ENCODE data around the gene MRNIP.

MRNIP gene

DNA sequence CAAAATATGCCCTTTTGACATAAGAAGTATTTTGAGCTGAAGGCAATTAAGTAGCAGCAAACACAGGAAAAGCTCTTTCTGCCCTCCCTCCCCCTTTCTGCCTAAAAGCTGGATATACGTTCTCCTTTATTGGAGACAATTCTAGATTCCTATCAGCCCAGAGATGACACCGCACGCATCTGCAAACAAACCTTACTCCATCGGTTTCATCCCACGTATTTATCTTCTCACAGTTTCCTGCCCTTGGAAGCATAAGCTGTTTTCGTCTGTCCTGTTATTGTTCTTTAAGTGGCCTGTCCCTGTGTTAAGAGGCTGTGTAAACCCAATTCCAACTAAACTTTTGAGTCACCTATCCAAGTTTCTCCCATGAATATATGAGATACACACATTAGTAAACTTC, 37.2 kb upstream of the MRNIP start:
- TF ChIP-seq, protein P1, sequence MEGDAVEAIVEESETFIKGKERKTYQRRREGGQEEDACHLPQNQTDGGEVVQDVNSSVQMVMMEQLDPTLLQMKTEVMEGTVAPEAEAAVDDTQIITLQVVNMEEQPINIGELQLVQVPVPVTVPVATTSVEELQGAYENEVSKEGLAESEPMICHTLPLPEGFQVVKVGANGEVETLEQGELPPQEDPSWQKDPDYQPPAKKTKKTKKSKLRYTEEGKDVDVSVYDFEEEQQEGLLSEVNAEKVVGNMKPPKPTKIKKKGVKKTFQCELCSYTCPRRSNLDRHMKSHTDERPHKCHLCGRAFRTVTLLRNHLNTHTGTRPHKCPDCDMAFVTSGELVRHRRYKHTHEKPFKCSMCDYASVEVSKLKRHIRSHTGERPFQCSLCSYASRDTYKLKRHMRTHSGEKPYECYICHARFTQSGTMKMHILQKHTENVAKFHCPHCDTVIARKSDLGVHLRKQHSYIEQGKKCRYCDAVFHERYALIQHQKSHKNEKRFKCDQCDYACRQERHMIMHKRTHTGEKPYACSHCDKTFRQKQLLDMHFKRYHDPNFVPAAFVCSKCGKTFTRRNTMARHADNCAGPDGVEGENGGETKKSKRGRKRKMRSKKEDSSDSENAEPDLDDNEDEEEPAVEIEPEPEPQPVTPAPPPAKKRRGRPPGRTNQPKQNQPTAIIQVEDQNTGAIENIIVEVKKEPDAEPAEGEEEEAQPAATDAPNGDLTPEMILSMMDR (IDR thresholded peaks at IDR 0.05; ENCODE audit: low read length, missing control alignments), result no peak
- no peak overlapping the region for H3K4me3 ChIP-seq (replicated peaks; ENCODE audit: low read depth, low read length)
- DNase-seq (ENCODE audit: low read depth), result no peak

DNA sequence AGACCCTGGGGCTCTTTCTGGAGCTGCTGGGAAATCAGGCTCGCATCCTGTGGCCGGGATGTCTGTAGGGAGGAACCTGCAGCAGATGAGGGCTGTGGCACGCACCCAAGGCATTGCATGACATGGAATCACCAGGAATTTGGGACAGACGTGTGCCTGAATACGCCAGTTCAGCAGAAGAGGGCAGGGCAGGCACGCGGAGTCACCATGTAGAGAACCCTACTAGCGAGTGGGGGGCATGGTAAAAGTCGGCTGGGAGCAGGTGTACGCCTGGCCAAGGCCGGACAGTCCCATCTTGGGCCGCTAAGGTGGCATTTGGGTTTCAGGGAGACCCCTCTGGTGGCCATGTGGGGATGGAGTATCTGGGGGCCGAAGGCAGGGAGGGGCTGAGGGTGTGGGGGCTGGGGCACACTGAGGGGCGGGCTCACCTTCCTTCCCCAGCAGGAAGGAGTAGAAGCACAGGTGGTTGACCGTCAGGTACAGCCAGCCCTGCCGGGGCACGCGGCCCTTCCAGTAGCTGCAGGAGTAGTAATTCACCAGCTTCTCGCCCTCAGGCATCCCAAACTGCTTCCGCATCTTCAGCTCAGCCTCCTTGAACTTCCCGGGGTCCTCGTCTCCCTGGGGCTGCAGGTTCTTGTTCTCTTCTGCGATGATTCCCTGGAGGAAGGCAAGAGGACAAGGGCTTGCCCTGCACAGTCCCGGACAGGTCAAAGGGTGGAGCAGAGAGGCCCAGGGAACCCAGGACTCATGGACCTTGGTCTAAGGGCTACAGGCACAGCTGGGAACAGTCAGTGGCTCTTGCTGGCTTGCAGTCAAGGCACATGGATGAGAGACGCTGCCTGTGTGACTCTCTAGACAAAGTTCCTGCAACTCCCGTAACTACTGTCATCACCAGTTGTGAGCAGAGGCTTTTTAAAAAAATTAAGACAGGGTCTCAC, 35.6 kb upstream of the MRNIP start:
- H3K4me3 ChIP-seq (replicated peaks; ENCODE audit: low read depth, low read length), result no peak overlapping the region
- TF ChIP-seq, protein P1 (IDR thresholded peaks at IDR 0.05; ENCODE audit: low read length, missing control alignments), result no peak
- DNase-seq (ENCODE audit: low read depth), result no peak

DNA sequence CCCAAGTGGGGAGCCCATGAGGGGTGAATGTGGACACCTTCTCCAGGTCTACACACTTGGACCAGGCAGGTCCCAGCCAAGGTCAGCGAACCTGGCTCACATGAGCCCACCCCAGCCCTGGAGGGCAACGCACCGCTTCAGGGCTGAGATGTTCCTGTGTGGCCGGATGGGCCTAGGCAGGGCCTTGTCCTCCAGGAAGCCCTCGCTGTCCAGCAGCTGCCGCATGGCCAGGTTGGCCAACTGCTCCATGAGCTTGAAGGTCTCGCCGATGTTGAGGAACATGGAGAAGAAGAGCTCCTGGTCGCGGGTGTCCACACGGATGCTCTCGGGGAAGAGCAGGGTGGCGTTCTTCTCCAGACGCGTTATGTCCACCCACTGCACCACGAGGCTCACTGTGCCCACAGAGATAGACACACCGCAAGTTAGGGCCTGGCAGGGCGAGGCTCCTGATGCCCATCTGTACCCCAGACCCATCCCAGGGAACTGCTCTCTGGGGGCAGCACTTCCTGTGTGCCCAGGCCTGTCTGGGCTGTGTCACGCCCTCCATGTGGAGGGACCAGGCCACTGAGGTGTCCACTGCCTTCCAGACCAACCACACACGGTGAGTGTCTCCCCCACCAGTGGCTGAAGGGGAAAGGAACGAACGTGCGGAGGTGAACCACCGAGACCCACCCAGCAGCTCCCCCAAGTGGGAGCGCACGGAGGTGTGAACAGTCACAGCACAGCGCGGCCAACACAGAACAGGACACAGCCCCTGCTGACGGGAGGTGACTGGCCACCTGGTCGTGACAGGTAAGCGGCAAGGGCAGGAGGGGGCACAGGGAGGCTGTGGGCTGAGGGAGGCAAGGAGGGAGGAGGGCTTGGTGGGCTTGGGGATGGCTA, 34.7 kb upstream of the MRNIP start:
- H3K4me3 ChIP-seq (replicated peaks; ENCODE audit: low read depth, low read length), result no peak overlapping the region
- TF ChIP-seq, protein P1 (IDR thresholded peaks at IDR 0.05; ENCODE audit: low read length, missing control alignments), result no peak
- DNase-seq (ENCODE audit: low read depth), result no peak

DNA sequence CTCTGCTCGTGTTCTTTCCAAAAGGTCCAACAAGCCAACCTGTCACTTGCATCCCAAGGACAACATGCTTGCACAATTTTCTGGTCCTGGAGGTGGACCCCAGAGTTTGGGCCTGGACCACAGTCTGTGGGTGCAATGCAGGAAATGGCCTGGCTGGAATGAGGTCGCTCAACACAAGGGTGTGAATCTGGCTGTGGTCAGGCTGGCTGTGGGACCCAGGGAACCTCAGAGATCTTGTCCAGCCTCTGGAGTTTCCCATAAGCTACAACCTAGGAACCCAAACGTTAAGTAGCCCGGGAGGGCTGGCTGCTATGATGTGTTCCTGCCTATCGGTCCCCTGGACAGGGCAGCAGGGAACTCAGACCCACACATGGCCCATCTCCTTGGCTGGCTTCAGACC, 33.6 kb upstream of the MRNIP start:
- DNase-seq (ENCODE audit: low read depth), result no peak
- H3K4me3 ChIP-seq (replicated peaks; ENCODE audit: low read depth, low read length), result no peak overlapping the region
- TF ChIP-seq, protein P1 (IDR thresholded peaks at IDR 0.05; ENCODE audit: low read length, missing control alignments), result no peak

DNA sequence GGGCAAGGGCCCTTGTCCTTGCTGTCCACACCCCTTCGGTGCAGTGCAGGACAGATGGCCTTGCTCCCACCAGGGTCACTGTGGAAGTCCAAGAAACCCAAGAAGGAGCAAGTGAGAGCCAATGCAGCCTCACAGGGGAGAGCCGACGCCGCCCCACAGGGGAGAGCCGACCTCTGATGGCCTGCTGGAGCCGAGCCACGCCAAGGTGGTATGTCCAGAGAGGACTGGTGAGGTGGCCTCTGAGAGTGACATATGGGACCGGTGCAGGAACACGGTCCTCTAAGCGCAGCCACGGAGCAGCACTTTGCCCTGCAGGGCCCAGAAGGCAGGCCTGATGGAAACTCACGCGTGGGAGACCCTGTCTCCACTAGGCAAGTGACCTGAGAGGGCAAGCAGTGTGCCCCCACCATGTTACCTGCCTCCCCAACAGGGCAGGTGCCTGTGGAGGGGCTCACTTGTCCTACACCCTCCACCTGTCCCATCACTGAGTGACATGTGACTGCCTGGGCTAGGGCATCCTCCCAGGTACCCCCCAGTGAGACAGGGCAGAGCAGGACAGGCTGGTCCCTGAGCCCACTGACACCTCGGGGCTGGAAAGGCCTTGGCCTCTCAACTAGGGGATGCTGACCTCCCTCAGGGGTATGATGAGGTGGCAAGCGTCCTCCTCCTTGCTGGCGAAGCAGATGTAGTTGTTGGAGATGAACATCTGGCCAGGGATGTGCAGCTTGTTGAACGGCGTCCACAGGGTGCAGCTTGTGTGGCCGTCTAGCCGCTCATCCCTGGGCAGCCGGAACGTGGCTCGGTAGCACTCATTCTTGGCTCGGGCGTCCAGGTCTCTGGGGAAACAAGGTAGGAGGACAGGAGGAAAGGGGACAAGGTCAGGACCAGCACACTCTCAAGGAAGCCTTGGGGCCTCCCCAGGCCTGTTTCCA, 32.4 kb upstream of the MRNIP start:
- TF ChIP-seq, protein P1 (IDR thresholded peaks at IDR 0.05; ENCODE audit: low read length, missing control alignments), result no peak
- no peak for DNase-seq (ENCODE audit: low read depth)
- no peak overlapping the region for H3K4me3 ChIP-seq (replicated peaks; ENCODE audit: low read depth, low read length)

DNA sequence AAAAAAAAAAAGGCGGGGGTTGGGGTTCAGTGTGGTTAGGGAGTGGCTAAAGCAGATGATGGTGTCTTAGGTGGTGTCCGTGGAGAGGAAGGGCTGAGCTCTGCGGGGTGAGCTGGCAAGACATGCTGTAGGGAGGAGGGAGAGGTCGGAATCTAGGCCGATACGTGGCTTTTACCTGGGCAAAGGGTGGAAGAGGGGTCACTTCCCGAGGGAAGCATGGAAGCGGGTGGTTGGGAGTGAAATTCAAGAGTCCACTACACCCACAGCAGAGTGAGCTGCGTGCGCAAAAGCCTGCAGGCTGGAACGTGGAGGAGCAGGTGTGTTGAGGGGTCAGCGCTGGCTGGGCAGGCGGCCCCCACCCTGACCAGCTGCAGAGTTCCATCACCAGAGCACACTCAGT, 31.3 kb upstream of the MRNIP start:
- DNase-seq (ENCODE audit: low read depth), result no peak
- no peak overlapping the region for H3K4me3 ChIP-seq (replicated peaks; ENCODE audit: low read depth, low read length)
- TF ChIP-seq, protein P1 (IDR thresholded peaks at IDR 0.05; ENCODE audit: low read length, missing control alignments), result no peak
